GM12865 (cell line): ENCODE results near the gene EEF1B2.

Experiments
- DNase-seq: peaks from one replicate; pipeline ENCODE4 v3.0.0; 2010; ENCODE audit warnings: low read depth
- H3K4me3 ChIP-seq: 2 replicates; pipeline ENCODE4 v1.5.1; 2011; ENCODE audit warnings: mild to moderate bottlenecking, low read depth, low read length, control low read depth
- CTCF ChIP-seq: IDR thresholded peaks from 2 replicates; pipeline ENCODE4 v1.5.1; 2011; ENCODE audit warnings: low read length, control low read depth, low read depth, inconsistent platforms; ENCODE audit not compliant: insufficient read depth; ENCODE audit errors: missing control alignments

The EEF1B2 gene

GRCh38 chr2:206127656-206128055 lies 32.0 kb upstream of the EEF1B2 start:
- H3K4me3 ChIP-seq: no peak overlapping the region
- no peak for DNase-seq

GRCh38 chr2:206143451-206143850 lies 16.2 kb upstream of the EEF1B2 start:
- no peak for DNase-seq
- no peak for TF ChIP-seq CTCF
- H3K4me3 ChIP-seq: no peak overlapping the region

More at GRCh38 chr2:206127656-206128055, 32.0 kb upstream of the EEF1B2 start:
- no peak for TF ChIP-seq CTCF

- no peak for TF ChIP-seq CTCF
- no peak for DNase-seq
- no peak overlapping the region for H3K4me3 ChIP-seq
Observed at GRCh38 chr2:206144383-206144782, 15.3 kb upstream of the EEF1B2 start.

GRCh38 chr2:206145665-206146064 lies 14.0 kb upstream of the EEF1B2 start:
- TF ChIP-seq CTCF: no peak
- DNase-seq: no peak
- no peak overlapping the region for H3K4me3 ChIP-seq

GRCh38 chr2:206149330-206149729 lies 10.4 kb upstream of the EEF1B2 start:
- DNase-seq: no peak

GRCh38 chr2:206150168-206150567 lies 9.5 kb upstream of the EEF1B2 start:
- DNase-seq: no peak
- TF ChIP-seq CTCF: no peak
- no peak overlapping the region for H3K4me3 ChIP-seq

More at GRCh38 chr2:206149330-206149729, 10.4 kb upstream of the EEF1B2 start:
- no peak overlapping the region for H3K4me3 ChIP-seq
- TF ChIP-seq CTCF: no peak

GRCh38 chr2:206150631-206151030 lies 9.1 kb upstream of the EEF1B2 start:
- no peak for DNase-seq
- H3K4me3 ChIP-seq: no peak overlapping the region
- TF ChIP-seq CTCF: no peak
